LNCaP clone FGC (cell line): ENCODE measurements around the gene NMUR2.

ENCODE experiments used
- DNase-seq: peaks from one replicate; pipeline ENCODE4 v3.0.0-alpha.2; 2011; ENCODE audit warnings: low read depth
- H3K4me3 ChIP-seq: 2 replicates; pipeline ENCODE4 v1.5.1; 2011; ENCODE audit warnings: mild to moderate bottlenecking, low read depth, low read length, control low read depth
- TF ChIP-seq, protein P1 (sequence below): IDR thresholded peaks from 2 replicates; pipeline ENCODE4 v1.5.1; 2012; ENCODE audit warnings: mild to moderate bottlenecking; ENCODE audit not compliant: control insufficient read depth, insufficient read depth; ENCODE audit errors: extremely low read depth

NMUR2 gene

DNA sequence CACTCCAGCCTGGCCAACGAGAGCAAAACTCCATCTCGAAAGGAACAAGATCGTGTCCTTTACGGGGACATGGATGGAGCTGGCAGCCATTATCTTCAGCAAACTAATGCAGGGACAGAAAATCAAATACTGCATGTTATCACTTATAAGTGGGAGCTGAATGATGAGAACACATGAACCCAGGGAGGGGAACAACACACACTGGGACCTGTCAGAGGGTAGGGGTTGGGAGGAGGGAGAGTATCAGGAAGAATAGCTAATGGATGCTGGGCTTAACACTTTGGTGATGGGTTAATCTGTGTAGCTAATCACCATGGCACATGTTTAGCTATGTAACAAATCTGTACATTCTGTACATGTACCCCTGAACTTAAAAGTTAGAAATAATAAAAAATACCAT is 40.9 kb downstream of the NMUR2 start:
- no peak overlapping the region for H3K4me3 ChIP-seq
- TF ChIP-seq, protein P1, sequence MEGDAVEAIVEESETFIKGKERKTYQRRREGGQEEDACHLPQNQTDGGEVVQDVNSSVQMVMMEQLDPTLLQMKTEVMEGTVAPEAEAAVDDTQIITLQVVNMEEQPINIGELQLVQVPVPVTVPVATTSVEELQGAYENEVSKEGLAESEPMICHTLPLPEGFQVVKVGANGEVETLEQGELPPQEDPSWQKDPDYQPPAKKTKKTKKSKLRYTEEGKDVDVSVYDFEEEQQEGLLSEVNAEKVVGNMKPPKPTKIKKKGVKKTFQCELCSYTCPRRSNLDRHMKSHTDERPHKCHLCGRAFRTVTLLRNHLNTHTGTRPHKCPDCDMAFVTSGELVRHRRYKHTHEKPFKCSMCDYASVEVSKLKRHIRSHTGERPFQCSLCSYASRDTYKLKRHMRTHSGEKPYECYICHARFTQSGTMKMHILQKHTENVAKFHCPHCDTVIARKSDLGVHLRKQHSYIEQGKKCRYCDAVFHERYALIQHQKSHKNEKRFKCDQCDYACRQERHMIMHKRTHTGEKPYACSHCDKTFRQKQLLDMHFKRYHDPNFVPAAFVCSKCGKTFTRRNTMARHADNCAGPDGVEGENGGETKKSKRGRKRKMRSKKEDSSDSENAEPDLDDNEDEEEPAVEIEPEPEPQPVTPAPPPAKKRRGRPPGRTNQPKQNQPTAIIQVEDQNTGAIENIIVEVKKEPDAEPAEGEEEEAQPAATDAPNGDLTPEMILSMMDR = no peak
- no peak for DNase-seq

DNA sequence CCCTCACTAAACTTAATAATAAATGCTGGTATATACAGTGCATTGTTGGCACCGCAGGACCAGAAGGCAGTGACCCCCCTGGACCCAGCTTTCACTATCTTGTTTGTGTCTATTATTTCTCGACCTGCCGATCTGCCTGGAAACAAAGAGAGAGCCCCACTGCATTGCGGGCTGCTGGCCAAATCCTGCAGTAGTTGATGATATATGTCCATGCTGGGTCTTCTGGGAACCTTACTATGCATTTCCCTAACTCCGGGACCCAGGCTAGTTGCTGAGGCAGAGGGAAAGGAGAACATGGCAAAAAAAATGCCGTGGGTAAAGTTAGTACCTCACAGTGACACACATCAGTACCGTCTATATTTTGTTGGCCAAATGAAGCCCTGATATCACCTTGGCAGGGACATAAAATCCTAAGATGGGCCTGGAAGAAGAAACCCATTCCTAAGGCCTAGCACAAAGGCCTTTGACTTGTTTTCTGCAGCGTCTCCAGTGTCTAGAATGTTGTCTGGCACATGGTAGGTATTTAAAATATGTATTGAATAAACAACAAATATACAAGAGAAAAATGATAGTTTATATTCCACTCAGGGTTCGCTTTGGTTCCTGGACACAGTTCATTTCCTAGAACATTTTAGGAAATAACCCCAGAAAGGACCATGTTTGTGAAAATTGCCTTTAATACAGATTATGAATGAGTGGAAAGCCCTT is 46.1 kb downstream of the NMUR2 start:
- TF ChIP-seq, protein P1 = no peak
- no peak for DNase-seq
- no peak overlapping the region for H3K4me3 ChIP-seq

DNA sequence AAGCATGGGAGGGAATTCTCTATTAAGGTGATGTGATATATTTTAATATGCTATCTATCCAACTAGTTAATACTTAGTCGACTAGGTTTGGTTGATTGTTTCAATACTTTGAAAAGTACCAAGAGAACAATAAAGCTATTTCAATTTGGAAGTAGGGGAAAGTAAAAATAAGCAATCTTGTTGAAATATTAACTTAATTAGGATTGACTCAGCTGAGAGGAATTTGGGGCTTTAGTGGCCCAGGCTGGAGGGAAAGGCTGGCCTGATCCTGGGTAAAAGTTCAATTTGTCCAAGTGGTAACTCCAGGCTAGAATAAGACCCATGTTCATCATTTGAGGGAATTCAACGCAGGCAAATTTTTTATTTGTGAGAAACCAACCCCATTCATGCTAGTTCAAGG is 48.6 kb downstream of the NMUR2 start:
- no peak for DNase-seq
- TF ChIP-seq, protein P1 = no peak
- H3K4me3 ChIP-seq = no peak overlapping the region

- H3K4me3 ChIP-seq = no peak overlapping the region
- no peak for DNase-seq
- TF ChIP-seq, protein P1 = no peak
Observed at GRCh38 chr5:152355061-152355460, 50.0 kb downstream of the NMUR2 start.

DNA sequence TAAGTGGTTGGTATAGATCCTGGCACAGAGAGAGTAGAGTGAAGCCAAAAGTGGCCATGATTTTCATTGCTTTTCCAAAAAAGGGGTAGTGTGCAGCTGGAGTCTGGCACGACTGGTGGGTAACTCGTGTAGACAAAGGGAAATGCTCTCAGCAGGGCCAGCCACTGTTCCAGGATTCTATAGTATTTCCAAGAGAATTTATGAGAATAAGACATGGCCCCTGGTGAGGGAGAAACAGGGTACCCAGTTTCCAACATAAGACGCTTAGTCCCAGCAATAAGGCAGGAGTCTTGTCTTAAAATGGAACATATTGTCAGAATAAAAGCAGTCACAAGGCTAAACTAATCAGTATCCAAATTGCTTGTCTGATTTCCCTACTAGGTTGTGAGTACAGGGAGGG is 52.1 kb downstream of the NMUR2 start:
- TF ChIP-seq, protein P1 = no peak
- no peak overlapping the region for H3K4me3 ChIP-seq
- no peak for DNase-seq

DNA sequence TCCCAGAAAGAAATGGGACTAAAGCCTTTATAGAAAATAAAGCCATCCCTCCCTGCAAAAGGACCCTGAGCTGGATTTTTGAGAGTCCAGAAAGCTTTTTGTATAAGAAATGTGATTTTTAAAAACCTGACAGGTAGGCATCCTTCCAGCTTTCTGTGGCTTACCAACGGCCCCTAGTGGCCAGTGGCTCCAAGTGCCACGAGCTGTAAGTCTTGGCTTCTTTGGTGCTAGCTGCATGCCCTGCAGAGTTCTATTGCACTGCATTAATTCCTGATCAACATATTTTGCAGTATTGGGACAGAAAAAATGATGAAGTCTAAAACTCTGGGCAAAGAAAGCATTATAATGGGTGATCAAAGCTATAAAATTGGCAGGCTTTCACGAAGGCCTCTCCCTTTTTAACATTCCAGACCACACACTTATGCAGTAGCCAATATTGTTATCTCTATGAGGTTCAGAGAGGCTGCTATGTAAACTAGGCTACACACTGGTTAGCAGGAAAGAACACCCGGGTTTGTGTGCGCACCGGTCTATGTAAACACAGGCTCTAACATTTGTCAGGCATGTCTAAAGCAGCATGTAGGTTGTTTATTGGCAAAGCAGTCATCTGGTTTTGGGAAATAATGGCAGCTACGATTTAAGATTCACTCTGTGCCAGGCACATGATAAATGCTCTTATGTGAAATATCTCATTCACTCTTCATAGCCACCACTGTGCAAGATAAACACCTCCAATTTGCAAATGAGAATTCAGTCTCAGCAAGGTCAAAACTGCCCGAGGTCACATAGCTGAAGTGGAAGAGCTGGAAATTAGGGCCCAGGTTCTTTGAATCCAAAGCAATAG is 55.2 kb downstream of the NMUR2 start:
- DNase-seq = no peak
- H3K4me3 ChIP-seq = no peak overlapping the region
- TF ChIP-seq, protein P1 = peak; percentile 96
